ENCODE measurements around the gene METAP1.
"Not testable (repeated sequence)": the region's sequence is repeated elsewhere in the genome, so short reads cannot be mapped to it uniquely, and the experiment has no call there.

METAP1 gene

GRCh38 chr4:99102634-99103033 is 107.1 kb downstream of the METAP1 start:
- no peak for DNase-seq

- DNase-seq: no peak
Measured at GRCh38 chr4:99103166-99103565, 107.6 kb downstream of the METAP1 start.

DNA sequence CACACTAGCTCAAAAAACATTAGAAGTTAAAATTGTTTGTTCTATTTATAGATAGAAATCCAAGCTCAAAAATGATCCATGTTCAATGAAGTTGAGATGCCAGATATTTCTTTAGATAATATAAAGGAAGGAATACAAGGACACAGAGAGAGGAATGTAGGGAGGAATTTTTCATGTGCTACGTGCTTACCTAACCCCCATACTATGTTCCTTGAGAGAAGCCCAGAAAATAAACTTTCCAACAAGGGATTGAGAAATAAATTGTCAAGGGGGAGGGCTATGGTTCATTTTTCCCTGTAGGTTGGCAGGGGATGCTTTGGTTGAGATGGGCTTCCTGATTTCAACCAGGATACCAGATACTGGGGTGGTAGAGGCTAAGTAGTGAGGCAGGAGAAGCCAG is 108.6 kb downstream of the METAP1 start:
- DNase-seq: no peak

DNA sequence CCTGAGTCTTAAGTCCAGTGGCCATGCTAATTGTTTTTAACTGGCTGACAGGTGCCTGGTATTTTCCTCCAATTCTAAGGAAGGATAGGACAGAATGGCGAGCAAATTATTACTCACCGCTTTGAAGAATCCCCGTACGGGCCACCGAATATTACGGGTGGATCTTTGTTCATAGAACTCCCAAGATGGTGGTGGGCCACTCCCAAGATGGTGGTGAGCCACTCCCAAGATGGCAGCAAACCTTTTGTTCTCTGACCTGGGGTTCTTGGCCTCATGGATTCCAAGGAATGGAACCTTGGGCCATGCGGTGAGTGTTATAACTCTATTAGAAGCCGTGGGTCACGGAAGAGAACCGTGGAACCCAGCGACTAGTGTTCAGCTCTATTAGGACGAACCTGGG is 113.8 kb downstream of the METAP1 start:
- not testable (repeated sequence) for DNase-seq
